ENCODE data around the gene NIPBL.

- TF ChIP-seq CTCF (IDR thresholded peaks at IDR 0.05 in 2 of 3, conservative IDR thresholded peaks at IDR 0.05 in 1 of 3; ENCODE audit: control insufficient read depth in 2 of 3, extremely low read depth in 1 of 3, insufficient read depth in 1 of 3, low read depth in 3 of 3, low read length in 3 of 3), result no peak
- no peak for TF ChIP-seq EED (IDR thresholded peaks at IDR 0.05; ENCODE audit: low read depth)
- no peak for TF ChIP-seq POLR2AphosphoS5 (IDR thresholded peaks at IDR 0.05; ENCODE audit: low read length)
- no peak for TF ChIP-seq POLR2A (IDR thresholded peaks at IDR 0.05; ENCODE audit: low read depth, low read length)
- TF ChIP-seq EZH2 (IDR thresholded peaks at IDR 0.05; ENCODE audit: borderline replicate concordance, control insufficient read depth, low read depth, low read length), result no peak
- TF ChIP-seq MAX (IDR thresholded peaks at IDR 0.05; ENCODE audit: low read depth, low read length), result no peak
- no peak for TF ChIP-seq MYC (IDR thresholded peaks at IDR 0.05; ENCODE audit: insufficient read depth, insufficient read length, insufficient replicate concordance, low read length, severe bottlenecking)
These were observed 34.5 kb upstream of the NIPBL start for GRCh38 chr5:36842087-36842486.
